Heart left ventricle (tissue), 16 donors: ENCODE measurements around the gene LAG3. TPM values are rescaled to one million over a fixed set of nuclear protein-coding genes. Genes with fewer than 3 reads are reported as not detected.
A peak's percentile ranks its signal among the peaks of the same experiment; 100 is the strongest.

Experiments used
- ATAC-seq, 4 donors: fragments of 200-7000 bp; cut with Tn5 transposase; one replicate each; pipeline ENCODE4 v1.9.1; 2020 to 2022; ENCODE audit warnings: moderate library complexity in 4 of 4, mild to moderate bottlenecking in 3 of 4, moderate number of reproducible peaks in 1 of 4
- DNase-seq, 5 donors: peaks; one replicate each; pipeline ENCODE4 v3.0.0-alpha.2; 2020
- H3K27ac ChIP-seq, 12 donors: fragments of 200-600 bp; sonication (generic) in 4 of 12; one replicate each; pipeline versions ENCODE4 v1.5.0 to v1.8.0; 2016 to 2022; ENCODE audit warnings: mild to moderate bottlenecking in 2 of 12
- H3K27me3 ChIP-seq, 9 donors: fragments of 200-600 bp; sonication (generic) in 2 of 9; one replicate each; pipeline versions ENCODE4 v1.5.1 to v1.8.0; 2016 to 2022; ENCODE audit warnings: mild to moderate bottlenecking in 3 of 9
- H3K36me3 ChIP-seq, 9 donors: fragments of 200-600 bp; sonication (generic) in 2 of 9; one replicate each; pipeline versions ENCODE4 v1.5.0 to v1.8.0; 2018 to 2022; ENCODE audit warnings: mild to moderate bottlenecking in 2 of 9
- H3K4me1 ChIP-seq, 12 donors: fragments of 200-600 bp; sonication (generic) in 4 of 12; one replicate each; pipeline versions ENCODE4 v1.5.0 to v1.8.0; 2016 to 2022; ENCODE audit warnings: mild to moderate bottlenecking in 3 of 12
- H3K4me3 ChIP-seq, 12 donors: fragments of 200-600 bp; sonication (generic) in 4 of 12; one replicate each; pipeline versions ENCODE4 v1.5.0 to v1.8.0; 2017 to 2022; ENCODE audit warnings: mild to moderate bottlenecking in 9 of 12, moderate library complexity in 4 of 12
- H3K9me3 ChIP-seq, 12 donors: fragments of 200-600 bp; sonication (generic) in 4 of 12; one replicate each; pipeline versions ENCODE4 v1.5.0 to v1.8.0; 2016 to 2022; ENCODE audit warnings: mild to moderate bottlenecking in 1 of 12
- CTCF ChIP-seq, 12 donors: fragments of 200-600 bp; sonication (generic) in 4 of 12; IDR thresholded peaks; one replicate each; pipeline versions ENCODE4 v1.5.0 to v1.8.0; 2018 to 2022; ENCODE audit warnings: antibody characterized with exemption in 12 of 12, mild to moderate bottlenecking in 5 of 12
- POLR2A ChIP-seq, 2 donors: fragments of 450-650 bp; IDR thresholded peaks; one replicate each; pipeline ENCODE4 v1.6.1; 2017; ENCODE audit warnings: antibody characterized with exemption in 2 of 2, mild to moderate bottlenecking in 2 of 2, moderate library complexity in 2 of 2
- WGBS, 4 donors: extraction: QIAGEN DNeasy Blood & Tissue Kit in 2 of 4; methylation state at CpG; one replicate each; pipeline versions ENCODE4 v1.1.5 to v1.1.7; 2013 to 2018; 5-methylcytosine and 5-hydroxymethylcytosine counted together
- intact Hi-C, 10 donors: fragments of 100-400 bp; cut with DNase I; formaldehyde crosslinking; loops; one replicate each; pipeline versions ENCODE4 v1.11.1 to v1.14.2; 2022
- polyA plus RNA-seq, 2 donors: library from polyadenylated mRNA; stranded (reverse); fragments of 200-250 nt; gene quantifications; one replicate each; pipeline ENCODE4 v1.2.3, GENCODE V29; 2013
- total RNA-seq, 9 donors: library from RNA; depleted of rRNA in 2 of 9; stranded (reverse); fragments of >200 nt in 2 of 9; fragmentation: NEBNext Ultra II Directional in 3 of 9; extraction: Animal tissue kit (Norgen Biotek cat#: 25700) in 3 of 9; gene quantifications; one replicate each; pipeline versions ENCODE4 v1.1.0 to v1.2.4, GENCODE V29; 2016 to 2023
- donor health status: ischemic (EF 13 %, LVEDD 7.1; RV severe dilation, severe dysfunction).
- donor health status: healthy with polysubstance abuse.
- donor health status: DM: no; HTN: yes; CAD: no.
- donor health status: DM: no; HTN: no; CAD: no.
- donor health status: ischemic (EF 25% LVEDD 6.9; RV normal size, moderate dysfunction).
- donor health status: ischemic (EF 25% LVEDD 5.7; RV mildly dilated, moderate dysfunction).
- donor health status: healthy.
- donor health status: DM: yes; HTN: yes; CAD: no.
- donor health status: ischemic (EF 35%, LVEDD 5.7; RV mildly dilated, moderate dysfunction).
- donor health status: nonischemic (EF 11% LVEDD 7.7; RV severe dilation, severe dysfunction).
- donor health status: DM: yes; HTN: yes; CAD: no.
- donor health status: PGD.
- donor health status: ischemic (EF 29% LVEDD 5.4; RV normal size, mild dysfunction).
- donor health status: nonischemic (EF 23%, LVEDD 6.1; RV moderate dilation, normal function).

Gene LAG3
- total and polyA plus RNA-seq, 11 donors = 0.03 to 1.5 (median 0.34) TPM; not detected in 4

- peak overlapping the region; percentile 80 to 99 (median 94) for H3K27ac ChIP-seq
- peaks cover 0 to 4% (median 0%) of the 10 kb centered on the region in 9 donors for H3K27me3 ChIP-seq
- ATAC-seq (peak; percentile 16 to 67 (median 58)), DNase-seq (peak; percentile 83 to 91 (median 88))
- peaks cover 4 to 71% (median 42%) of the 10 kb centered on the region in 12 donors for H3K4me1 ChIP-seq
- H3K9me3 ChIP-seq = no peaks in the 10 kb centered on the region
- TF ChIP-seq POLR2A (IDR thresholded peaks at IDR 0.05) (peak in 1 of 2 donors; percentile 23), CTCF (IDR thresholded peaks at IDR 0.05) (peak; percentile 44 to 89 (median 78))
- WGBS, 4 donors = 1% methylated on average over 26 to 88 of the region's 88 CpGs
- peaks cover 0 to 20% (median 6%) of the 10 kb centered on the region in 9 donors for H3K36me3 ChIP-seq
- H3K4me3 ChIP-seq = peak overlapping the region; percentile 54 to 100 (median 85)
- intact Hi-C loops = loop anchor here in 4 of 10 donors (1.0 to 5.0 kb wide), 3 partner anchors 13 to 154 kb away; partner anchors contain the start of gene MLF2 (in 3 of the 4)
These were observed 5.5 kb upstream of the LAG3 start for GRCh38 chr12:6766651-6767349.

GRCh38 chr12:6767353-6768319, 4.7 kb upstream of the LAG3 start:
- DNase-seq (peak in 1 of 5 donors; percentile 33), ATAC-seq (no peak)
- WGBS, 4 donors = 8 to 16% (median 11%) methylated on average over 30 to 44 of the region's 44 CpGs
- intact Hi-C loops = loop anchor here in 3 of 10 donors (2.0 to 5.0 kb wide), 2 partner anchors 15 to 155 kb away; partner anchors contain the start of gene MLF2 (in 2 of the 3)
- peaks cover 0 to 20% (median 6%) of the 10 kb centered on the region in 9 donors for H3K36me3 ChIP-seq
- TF ChIP-seq POLR2A (IDR thresholded peaks at IDR 0.05) (no peak), CTCF (IDR thresholded peaks at IDR 0.05) (no peak)
- no peaks in the 10 kb centered on the region for H3K9me3 ChIP-seq
- H3K4me1 ChIP-seq = peaks cover 4 to 78% (median 42%) of the 10 kb centered on the region in 12 donors
- H3K27me3 ChIP-seq = peaks cover 0 to 4% (median 0%) of the 10 kb centered on the region in 9 donors
- H3K4me3 ChIP-seq = peak overlapping the region; percentile 54 to 100 (median 85)
- peak overlapping the region; percentile 80 to 99 (median 94) for H3K27ac ChIP-seq

GRCh38 chr12:6768437-6768914, 3.8 kb upstream of the LAG3 start:
- Histone ChIP-seq H3K36me3 (peaks cover 0 to 20% (median 6%) of the 10 kb centered on the region in 9 donors), H3K27ac (peak overlapping the region in 8 of 12 donors; percentile 3 to 99 (median 92)), H3K4me1 (peaks cover 4 to 79% (median 39%) of the 10 kb centered on the region in 12 donors), H3K27me3 (peaks cover 0 to 11% (median 0%) of the 10 kb centered on the region in 9 donors), H3K9me3 (no peaks in the 10 kb centered on the region), H3K4me3 (peak overlapping the region in 11 of 12 donors; percentile 54 to 100 (median 86))
- WGBS, 4 donors = 36 to 43% (median 37%) methylated on average over 6 of the region's 6 CpGs
- no peak for ATAC-seq
- TF ChIP-seq POLR2A (IDR thresholded peaks at IDR 0.05) = no peak
- TF ChIP-seq CTCF (IDR thresholded peaks at IDR 0.05) = no peak
- DNase-seq = no peak
- intact Hi-C loops = loop anchor here in 1 of 10 donors (5.0 kb wide), 1 partner anchor 156 kb away; no protein-coding TSS in a partner anchor
